OCI-M2 (cell line): ENCODE data around the gene TCF12.
"Not testable (repeated sequence)": the region's sequence is repeated elsewhere in the genome, so short reads cannot be mapped to it uniquely, and the experiment has no call there.

Source experiments
- DNase-seq: peaks from one replicate; lab custom pipeline; 2025; ENCODE audit not compliant: unreplicated experiment; lab: John Stamatoyannopoulos, UW

Gene TCF12

GRCh38 chr15:56915888-56916287 lies 2.6 kb upstream of the TCF12 start:
- no peak for DNase-seq

DNA sequence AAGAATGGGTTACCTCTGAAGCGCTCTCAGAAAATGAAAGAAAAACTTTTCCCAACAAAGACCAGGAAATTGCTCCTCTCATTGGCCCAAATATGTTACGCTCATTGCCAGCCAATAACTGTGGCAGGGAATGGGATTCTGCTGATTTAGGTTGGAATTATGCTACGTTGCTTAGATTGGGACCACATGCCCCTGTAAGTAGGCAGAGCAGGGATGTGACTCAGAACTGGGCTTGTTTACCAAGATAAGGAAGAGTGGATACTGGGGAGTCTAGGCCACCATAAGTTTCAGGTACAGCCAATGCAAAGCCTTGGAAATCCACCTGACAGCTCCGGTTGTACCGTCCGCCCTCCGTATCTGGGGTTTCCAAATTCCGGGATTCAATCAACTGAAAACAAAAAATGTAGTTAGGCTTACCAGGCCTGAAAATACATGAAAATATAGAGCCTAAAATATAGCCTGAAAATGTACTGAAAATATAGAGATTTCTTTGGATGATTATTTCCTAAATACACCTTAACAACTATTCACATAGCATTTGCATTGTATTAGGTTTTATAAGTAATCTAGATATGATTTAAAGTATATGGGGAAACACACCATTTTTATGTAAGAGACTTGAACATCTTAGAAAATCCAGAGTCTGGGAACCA lies 1.5 kb upstream of the TCF12 start:
- no peak for DNase-seq

GRCh38 chr15:56917652-56918045 lies 795 bp upstream of the TCF12 start:
- DNase-seq = no peak

DNA sequence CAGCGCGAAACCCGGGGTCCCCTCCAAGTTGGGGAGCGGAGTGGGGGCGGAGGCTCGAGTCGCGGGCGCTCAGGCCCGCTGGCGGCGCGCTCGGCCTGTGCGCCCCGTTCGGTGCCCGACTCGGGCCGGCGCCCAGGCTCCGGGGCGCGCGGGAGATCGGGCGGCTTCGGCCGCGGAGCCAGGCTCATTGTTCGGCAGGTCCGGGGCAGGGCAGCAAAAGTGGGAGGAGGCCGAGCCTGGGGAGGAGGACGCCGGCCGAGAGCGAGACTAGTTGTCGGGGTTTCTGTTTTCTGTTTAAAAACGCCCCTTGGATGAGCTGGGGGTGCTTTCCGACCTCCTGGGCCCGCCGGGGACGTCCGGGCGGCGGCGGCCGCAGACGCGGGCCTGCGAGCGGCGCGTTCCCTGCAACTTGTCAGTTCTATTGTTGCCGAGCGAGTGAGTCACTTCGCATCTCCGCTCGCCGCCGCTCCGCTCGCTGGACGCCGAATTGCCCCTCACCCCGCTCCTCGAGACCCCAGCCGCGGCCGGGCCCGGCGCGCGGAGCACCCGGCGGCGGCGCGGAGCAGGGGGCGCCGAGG lies 676 bp downstream of the TCF12 start:
- no peak for DNase-seq

DNA sequence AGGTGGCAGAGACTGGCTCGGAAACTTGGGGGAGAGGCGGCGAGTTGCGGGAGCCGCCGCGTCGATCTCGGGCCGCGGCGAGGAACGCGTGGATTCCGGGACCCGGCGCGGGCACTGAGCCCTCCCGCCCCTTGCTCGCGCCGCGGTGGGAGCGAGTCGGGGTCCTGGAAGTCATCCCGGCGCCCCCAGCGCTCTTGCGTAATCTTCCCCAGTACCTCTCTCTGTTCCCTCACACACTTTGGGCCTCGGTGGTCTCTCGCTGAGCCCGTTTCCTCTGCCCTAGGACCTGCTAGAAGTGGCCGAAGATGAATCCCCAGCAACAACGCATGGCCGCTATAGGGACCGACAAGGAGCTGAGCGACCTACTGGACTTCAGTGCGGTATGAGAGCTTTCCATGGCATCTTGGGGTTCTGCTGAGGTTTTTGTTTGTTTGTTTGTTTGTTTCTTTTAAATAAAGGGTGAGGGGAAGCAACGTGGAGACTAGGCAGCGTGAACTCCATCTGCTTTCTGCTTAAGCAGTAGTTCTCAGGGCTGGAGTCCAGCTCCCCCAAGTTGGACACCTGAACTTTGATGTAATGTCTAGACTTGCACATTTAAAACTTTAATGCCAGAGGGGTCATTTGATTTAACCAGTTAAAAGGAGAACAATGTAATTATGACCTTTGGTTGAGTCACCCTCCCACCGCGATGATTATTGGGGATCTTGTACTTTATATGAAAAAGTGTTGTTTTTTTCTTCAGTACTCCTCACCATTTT lies 1.3 kb downstream of the TCF12 start:
- no peak for DNase-seq

DNA sequence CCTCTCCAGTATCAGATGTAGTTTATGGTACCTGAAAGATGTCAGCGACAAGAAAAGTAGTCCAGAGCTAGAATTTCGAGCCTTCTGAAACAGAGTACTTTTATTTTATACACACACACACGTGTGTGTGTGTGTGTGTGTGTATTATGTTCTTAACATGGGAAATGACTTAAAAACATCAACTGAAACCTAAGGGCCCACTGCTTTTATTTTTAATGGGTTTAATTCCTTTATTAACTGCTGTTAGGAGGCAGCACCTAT lies 1.9 kb downstream of the TCF12 start:
- DNase-seq = no peak

- no peak for DNase-seq
These were observed 4.7 kb downstream of the TCF12 start for GRCh38 chr15:56923174-56923591.

GRCh38 chr15:56927816-56928215 lies 9.4 kb downstream of the TCF12 start:
- DNase-seq = no peak

- DNase-seq = no peak
These were observed 11.0 kb downstream of the TCF12 start for GRCh38 chr15:56929399-56929798.

GRCh38 chr15:56929933-56930332 lies 11.5 kb downstream of the TCF12 start:
- DNase-seq = no peak

GRCh38 chr15:56930669-56931313 lies 12.3 kb downstream of the TCF12 start:
- no peak for DNase-seq

GRCh38 chr15:56931639-56932508 lies 13.4 kb downstream of the TCF12 start:
- no peak for DNase-seq

- not testable (repeated sequence) for DNase-seq
These were observed 14.0 kb downstream of the TCF12 start for GRCh38 chr15:56932509-56932868.

DNA sequence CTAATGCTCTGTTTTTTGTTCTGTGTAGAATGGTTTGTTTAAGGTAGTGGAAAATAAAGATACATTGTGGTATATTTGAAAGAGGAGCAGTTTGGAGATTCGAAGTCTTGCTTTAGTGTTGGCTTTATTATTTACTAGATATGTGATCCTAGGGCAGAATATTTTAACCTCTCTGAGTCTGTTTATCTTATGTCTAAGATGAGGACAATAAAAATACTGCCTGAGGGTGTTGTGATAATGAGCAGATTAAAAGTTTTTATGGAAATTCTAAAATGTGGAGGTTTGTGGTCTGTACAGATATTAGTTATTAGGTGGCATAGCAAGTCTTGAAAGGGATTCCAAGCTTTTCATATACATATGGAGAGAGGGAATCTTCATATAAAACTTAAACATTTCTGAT lies 15.0 kb downstream of the TCF12 start:
- no peak for DNase-seq

GRCh38 chr15:56933811-56934210 lies 15.4 kb downstream of the TCF12 start:
- no peak for DNase-seq

DNA sequence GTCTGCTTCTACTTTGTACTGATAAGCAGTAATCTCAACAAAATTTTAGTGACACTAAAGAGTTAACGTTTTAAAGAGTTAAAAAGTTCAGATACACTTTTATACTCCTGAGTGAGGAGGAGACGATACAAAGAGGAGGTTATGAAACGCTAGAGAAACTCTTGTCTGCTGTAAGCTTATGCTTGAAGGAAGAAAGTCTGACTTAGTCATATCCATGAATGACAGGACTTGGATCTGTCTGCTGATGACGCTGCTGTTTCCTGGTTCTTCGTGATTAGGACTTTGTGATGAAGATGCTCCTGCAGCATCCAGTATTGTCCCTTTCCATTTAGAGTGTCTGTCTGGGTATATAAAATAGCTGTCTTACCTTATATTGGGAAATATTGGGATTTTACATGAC lies 15.8 kb downstream of the TCF12 start:
- DNase-seq = no peak

DNA sequence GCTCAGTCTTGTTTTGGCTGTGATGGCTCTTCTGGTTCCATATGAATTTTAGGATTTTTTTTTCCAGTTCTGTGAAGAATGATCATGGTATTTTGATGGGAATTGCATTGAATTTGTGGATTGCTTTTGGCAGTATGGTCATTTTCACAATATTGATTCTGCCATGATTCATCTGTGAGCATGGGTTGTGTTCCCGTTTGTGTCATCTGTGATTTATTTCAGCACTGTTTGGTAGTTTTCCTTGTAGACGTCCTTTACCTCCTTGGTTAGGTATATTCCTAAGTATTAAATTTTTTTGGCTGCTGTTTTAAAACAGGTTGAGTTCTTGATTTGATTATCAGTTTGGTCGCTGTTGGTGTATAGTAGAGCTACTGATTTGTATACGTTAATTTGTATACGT lies 18.5 kb downstream of the TCF12 start:
- no peak for DNase-seq

- no peak for DNase-seq
These were observed 20.8 kb downstream of the TCF12 start for GRCh38 chr15:56939257-56939656.

DNA sequence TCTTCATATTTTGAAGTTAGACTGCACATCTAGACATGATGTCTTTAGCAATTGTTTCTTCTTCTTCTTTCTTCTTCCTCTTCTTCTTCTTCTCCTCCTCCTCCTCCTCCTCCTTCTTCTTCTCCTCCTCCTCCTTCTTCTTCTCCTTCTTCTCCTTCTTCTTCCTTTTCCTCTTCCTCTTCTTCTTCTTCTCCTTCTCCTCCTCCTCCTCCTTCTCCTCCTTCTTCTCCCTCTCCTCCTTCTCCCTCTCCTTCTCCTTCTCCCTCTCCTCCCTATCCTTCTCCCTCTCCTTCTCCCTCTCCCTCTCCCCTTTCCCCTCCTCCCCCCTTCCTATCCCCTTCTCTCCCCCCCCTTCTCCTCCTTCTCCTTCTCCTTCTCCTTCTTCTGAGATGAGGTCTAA lies 21.9 kb downstream of the TCF12 start:
- no peak for DNase-seq

- no peak for DNase-seq
These were observed 23.7 kb downstream of the TCF12 start for GRCh38 chr15:56942118-56942517.

DNA sequence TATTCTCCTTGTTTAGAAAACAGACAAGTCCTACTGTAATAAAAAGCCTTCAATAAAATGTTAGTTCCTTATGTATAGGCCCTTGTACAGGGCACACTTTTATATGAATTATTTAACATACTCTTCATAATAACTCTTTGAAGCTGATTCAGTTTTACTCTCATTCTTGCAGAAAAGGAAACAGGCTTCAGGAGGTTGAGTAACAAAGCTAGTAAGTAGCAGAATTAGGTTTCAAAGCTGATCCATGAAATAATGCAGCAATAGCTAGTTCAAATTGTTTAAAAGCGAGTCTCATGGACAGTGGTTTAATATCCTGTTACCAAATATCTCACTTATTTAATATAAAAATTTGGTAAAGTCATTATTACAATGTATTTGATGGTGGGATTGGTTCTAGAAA lies 25.0 kb downstream of the TCF12 start:
- DNase-seq = no peak
